Neuronal stem cell (in vitro differentiated cells): ENCODE measurements around the gene CPNE1.
A peak's percentile ranks its signal among the peaks of the same experiment; 100 is the strongest.

Experiments used
- DNase-seq: peaks from one replicate; pipeline ENCODE4 v3.0.0-alpha.2; 2013; ENCODE audit warnings: low spot score
- H2AFZ ChIP-seq: one replicate; pipeline ENCODE4 v1.6.1; 2013; ENCODE audit warnings: mild to moderate bottlenecking, low read length, inconsistent platforms
- H2AK5ac ChIP-seq: 2 replicates; pipeline ENCODE4 v1.6.1; 2013; ENCODE audit warnings: low read depth, mild to moderate bottlenecking, inconsistent platforms, low read length, moderate library complexity, mixed read lengths
- H2BK120ac ChIP-seq: 2 replicates; pipeline ENCODE4 v1.6.1; 2013; ENCODE audit warnings: low read depth, mild to moderate bottlenecking, inconsistent platforms, low read length, moderate library complexity, mixed read lengths
- H2BK12ac ChIP-seq: one replicate; pipeline ENCODE4 v1.6.1; 2013; ENCODE audit warnings: low read length, inconsistent platforms
- H2BK15ac ChIP-seq: 2 replicates; pipeline ENCODE4 v1.6.1; 2013; ENCODE audit warnings: mild to moderate bottlenecking, low read length, inconsistent platforms, mixed read lengths
- H2BK5ac ChIP-seq: one replicate; pipeline ENCODE4 v1.6.1; 2013; ENCODE audit warnings: inconsistent platforms, mild to moderate bottlenecking, low read length, moderate library complexity
- H3K14ac ChIP-seq: one replicate; pipeline ENCODE4 v1.6.1; 2013; ENCODE audit warnings: low read length, inconsistent platforms
- H3K18ac ChIP-seq: 2 replicates; pipeline ENCODE4 v1.6.1; 2013; ENCODE audit warnings: low read length, inconsistent platforms
- H3K23ac ChIP-seq: 2 replicates; pipeline ENCODE4 v1.6.1; 2013; ENCODE audit warnings: low read depth, mild to moderate bottlenecking, mixed read lengths, low read length, inconsistent platforms; ENCODE audit not compliant: poor library complexity
- H3K27ac ChIP-seq: replicated peaks from 3 replicates; pipeline ENCODE4 v1.5.1; 2013; ENCODE audit warnings: low read length, inconsistent platforms
- H3K27me3 ChIP-seq, 3 experiments: 2 replicates each; pipeline ENCODE4 v1.6.1; 2013; ENCODE audit warnings: low read length in 3 of 3, mild to moderate bottlenecking in 2 of 3, inconsistent platforms in 1 of 3, low read depth in 1 of 3, mixed read lengths in 1 of 3, moderate library complexity in 1 of 3; ENCODE audit not compliant: control insufficient read depth in 3 of 3, insufficient read depth in 3 of 3
- H3K36me3 ChIP-seq, 2 donors: replicated peaks in 1 of 2; 2 replicates each; pipeline ENCODE4 v1.6.1; 2013; ENCODE audit warnings: low read length in 2 of 2; ENCODE audit not compliant: control insufficient read depth in 2 of 2, insufficient read depth in 2 of 2
- H3K4ac ChIP-seq: 2 replicates; pipeline ENCODE4 v1.6.1; 2013; ENCODE audit warnings: inconsistent platforms, mild to moderate bottlenecking, low read length, moderate library complexity
- H3K4me1 ChIP-seq, 2 donors: 1 replicate in 1 of 2; 2 replicates in 1 of 2; pipeline ENCODE4 v1.6.1; 2013; ENCODE audit warnings: low read length in 2 of 2, low read depth in 1 of 2; ENCODE audit not compliant: control insufficient read depth in 2 of 2, insufficient read depth in 1 of 2
- H3K4me2 ChIP-seq: one replicate; pipeline ENCODE4 v1.6.1; 2013; ENCODE audit warnings: mild to moderate bottlenecking, low read length, inconsistent platforms; ENCODE audit not compliant: insufficient read depth, poor library complexity, severe bottlenecking
- H3K4me3 ChIP-seq, 2 donors: 2 replicates each; pipeline ENCODE4 v1.5.1; 2013; ENCODE audit warnings: low read length in 2 of 2, mild to moderate bottlenecking in 2 of 2, inconsistent platforms in 1 of 2, moderate library complexity in 1 of 2
- H3K79me1 ChIP-seq: one replicate; pipeline ENCODE4 v1.6.1; 2013; ENCODE audit warnings: low read depth, mild to moderate bottlenecking, inconsistent platforms, low read length, moderate library complexity
- H3K9ac ChIP-seq: one replicate; pipeline ENCODE4 v1.6.1; 2013; ENCODE audit warnings: mild to moderate bottlenecking, low read depth, low read length, inconsistent platforms; ENCODE audit not compliant: poor library complexity
- H3K9me3 ChIP-seq, 2 donors: replicated peaks in 1 of 2; 2 replicates each; pipeline versions ENCODE3 to v1.6.1; 2013; ENCODE audit warnings: low read length in 2 of 2, mild to moderate bottlenecking in 2 of 2, inconsistent platforms in 1 of 2, low read depth in 1 of 2, mixed read lengths in 1 of 2, moderate library complexity in 1 of 2; ENCODE audit not compliant: control insufficient read depth in 2 of 2, insufficient read depth in 1 of 2
- H4K8ac ChIP-seq: one replicate; pipeline ENCODE4 v1.6.1; 2013; ENCODE audit warnings: low read depth, mild to moderate bottlenecking, inconsistent platforms, low read length, moderate library complexity
- H4K91ac ChIP-seq: one replicate; pipeline ENCODE4 v1.6.1; 2013; ENCODE audit warnings: low read length, low read depth, mild to moderate bottlenecking, inconsistent platforms; ENCODE audit not compliant: poor library complexity
- WGBS, 2 donors: extraction: QIAGEN DNeasy Blood & Tissue Kit; methylation state at CpG; one replicate each; pipeline ENCODE4 v1.1.7; 2013; ENCODE audit warnings: missing lambda C conversion rate in 2 of 2, mixed read lengths in 1 of 2; ENCODE audit not compliant: insufficient read length in 2 of 2, insufficient replicate concordance in 1 of 2; ENCODE audit errors: extremely low coverage in 2 of 2; 5-methylcytosine and 5-hydroxymethylcytosine counted together

CPNE1 gene

GRCh38 chr20:35621560-35621946 lies 43.1 kb downstream of the CPNE1 start:
- Histone ChIP-seq H3K4me3 (no peak overlapping the region), H2AK5ac (no peak overlapping the region), H2BK120ac (no peak overlapping the region), H3K9me3 (peaks cover 0 to 2% of the 10 kb centered on the region in 2 donors), H3K14ac (no peak overlapping the region), H3K27ac (no peak overlapping the region), H3K23ac (no peak overlapping the region), H3K27me3 (peaks cover 0 to 9% (median 0%) of the 10 kb centered on the region in 3 experiments), H4K8ac (no peak overlapping the region), H2BK15ac (no peak overlapping the region), H2BK5ac (no peak overlapping the region), H3K36me3 (peaks cover 19 to 45% of the 10 kb centered on the region in 2 donors), H3K4me2 (no peak overlapping the region), H2AFZ (no peak overlapping the region), H3K79me1 (peaks cover 3% of the 10 kb centered on the region), H4K91ac (no peak overlapping the region), H3K4me1 (peaks cover 10 to 12% of the 10 kb centered on the region in 2 donors), H3K4ac (no peak overlapping the region), H2BK12ac (no peak overlapping the region), H3K18ac (no peak overlapping the region), H3K9ac (no peak overlapping the region)
- no CpG with 5 or more reads among the region's 2 CpGs for WGBS, 2 donors
- DNase-seq: no peak

GRCh38 chr20:35620818-35621559 lies 43.7 kb downstream of the CPNE1 start:
- H3K79me1 ChIP-seq: no peaks in the 10 kb centered on the region
- H4K8ac ChIP-seq: no peak overlapping the region
- no peak overlapping the region for H3K4me3 ChIP-seq
- no CpG with 5 or more reads among the region's 11 CpGs for WGBS, 2 donors
- no peak overlapping the region for H2AFZ ChIP-seq
- no peak overlapping the region for H3K4me2 ChIP-seq
- no peak overlapping the region for H2BK5ac ChIP-seq
- H3K27me3 ChIP-seq: peaks cover 0 to 9% (median 0%) of the 10 kb centered on the region in 3 experiments
- H4K91ac ChIP-seq: no peak overlapping the region
- DNase-seq: no peak
- H3K9me3 ChIP-seq: no peaks in the 10 kb centered on the region
- H2BK15ac ChIP-seq: no peak overlapping the region
- H3K4ac ChIP-seq: no peak overlapping the region
- no peak overlapping the region for H3K23ac ChIP-seq
- H2BK120ac ChIP-seq: no peak overlapping the region
- H3K4me1 ChIP-seq: peaks cover 10 to 12% of the 10 kb centered on the region in 2 donors
- H3K9ac ChIP-seq: no peak overlapping the region
- H3K14ac ChIP-seq: no peak overlapping the region
- no peak overlapping the region for H2AK5ac ChIP-seq
- H3K18ac ChIP-seq: no peak overlapping the region
- H3K27ac ChIP-seq: no peak overlapping the region
- H2BK12ac ChIP-seq: no peak overlapping the region
- peaks cover 13 to 39% of the 10 kb centered on the region in 2 donors for H3K36me3 ChIP-seq

- peak overlapping the region; percentile 38 for H2BK15ac ChIP-seq
- H2AFZ ChIP-seq: peak overlapping the region; percentile 77
- no CpG with 5 or more reads among the region's 49 CpGs for WGBS, 2 donors
- H2BK12ac ChIP-seq: no peak overlapping the region
- H4K8ac ChIP-seq: no peak overlapping the region
- H3K4me1 ChIP-seq: peaks cover 12% of the 10 kb centered on the region in 2 donors
- H3K79me1 ChIP-seq: no peaks in the 10 kb centered on the region
- H3K4me2 ChIP-seq: peak overlapping the region; percentile 93
- H3K14ac ChIP-seq: no peak overlapping the region
- H3K27ac ChIP-seq: peak overlapping the region; percentile 87
- H2BK5ac ChIP-seq: peak overlapping the region; percentile 35
- H3K36me3 ChIP-seq: peaks cover 5 to 25% of the 10 kb centered on the region in 2 donors
- H3K4me3 ChIP-seq: peak overlapping the region; percentile 40 to 84
- peak; percentile 85 for DNase-seq
- H3K9ac ChIP-seq: peak overlapping the region; percentile 79
- peaks cover 0 to 12% (median 0%) of the 10 kb centered on the region in 3 experiments for H3K27me3 ChIP-seq
- H3K9me3 ChIP-seq: no peaks in the 10 kb centered on the region
- no peak overlapping the region for H2BK120ac ChIP-seq
- peak overlapping the region; percentile 94 for H3K18ac ChIP-seq
- H3K23ac ChIP-seq: peak overlapping the region; percentile 52
- no peak overlapping the region for H4K91ac ChIP-seq
- no peak overlapping the region for H3K4ac ChIP-seq
- no peak overlapping the region for H2AK5ac ChIP-seq
Observed at GRCh38 chr20:35619196-35620095, 45.3 kb downstream of the CPNE1 start.
